HG02852 (cell line): Measurements from ENCODE around the gene CCDC171.
"Not testable (repeated sequence)": the region's sequence is repeated elsewhere in the genome, so short reads cannot be mapped to it uniquely, and the experiment has no call there.

Experiments
- ATAC-seq: cut with Tn5 transposase; IDR thresholded peaks from one replicate; pipeline ENCODE4 v1.9.1; 2021; ENCODE audit warnings: mild to moderate bottlenecking, moderate library complexity; ENCODE audit not compliant: unreplicated experiment

CCDC171 gene

GRCh38 chr9:15744196-15744595 is 191.4 kb downstream of the CCDC171 start:
- ATAC-seq = no peak

- ATAC-seq = no peak
Observed at GRCh38 chr9:15746905-15747304, 194.1 kb downstream of the CCDC171 start.

- no peak for ATAC-seq
Observed at GRCh38 chr9:15755660-15756059, 202.8 kb downstream of the CCDC171 start.

GRCh38 chr9:15761551-15761950 is 208.7 kb downstream of the CCDC171 start:
- no peak for ATAC-seq

GRCh38 chr9:15763371-15763770 is 210.5 kb downstream of the CCDC171 start:
- ATAC-seq = no peak

GRCh38 chr9:15764131-15764530 is 211.3 kb downstream of the CCDC171 start:
- no peak for ATAC-seq

- no peak for ATAC-seq
Observed at GRCh38 chr9:15769547-15769946, 216.7 kb downstream of the CCDC171 start.

- ATAC-seq = no peak
Observed at GRCh38 chr9:15778861-15779260, 226.0 kb downstream of the CCDC171 start.

- ATAC-seq = no peak
Observed at GRCh38 chr9:15782106-15782505, 229.3 kb downstream of the CCDC171 start.

- ATAC-seq = no peak
Observed at GRCh38 chr9:15785584-15785983, 232.7 kb downstream of the CCDC171 start.

- ATAC-seq = no peak
Observed at GRCh38 chr9:15786616-15787015, 233.8 kb downstream of the CCDC171 start.

- not testable (repeated sequence) for ATAC-seq
Observed at GRCh38 chr9:15810219-15810899, 257.5 kb downstream of the CCDC171 start.

- ATAC-seq = no peak
Observed at GRCh38 chr9:15813076-15813475, 260.2 kb downstream of the CCDC171 start.

GRCh38 chr9:15824310-15824709 is 271.5 kb downstream of the CCDC171 start:
- no peak for ATAC-seq

- ATAC-seq = no peak
Observed at GRCh38 chr9:15831384-15831783, 278.5 kb downstream of the CCDC171 start.

- no peak for ATAC-seq
Observed at GRCh38 chr9:15834541-15834940, 281.7 kb downstream of the CCDC171 start.

- no peak for ATAC-seq
Observed at GRCh38 chr9:15837079-15837679, 284.3 kb downstream of the CCDC171 start.

- no peak for ATAC-seq
Observed at GRCh38 chr9:15842051-15842450, 289.2 kb downstream of the CCDC171 start.

- no peak for ATAC-seq
Observed at GRCh38 chr9:15843316-15843715, 290.5 kb downstream of the CCDC171 start.

GRCh38 chr9:15843931-15844330 is 291.1 kb downstream of the CCDC171 start:
- ATAC-seq = no peak

GRCh38 chr9:15846611-15847010 is 293.8 kb downstream of the CCDC171 start:
- no peak for ATAC-seq

GRCh38 chr9:15849871-15850270 is 297.0 kb downstream of the CCDC171 start:
- ATAC-seq = no peak

- ATAC-seq = no peak
Observed at GRCh38 chr9:15851766-15852165, 298.9 kb downstream of the CCDC171 start.
